GM23338 (cell line): Measurements from ENCODE around the gene MLLT10. TPM values are rescaled to one million over a fixed set of nuclear protein-coding genes. Genes with fewer than 3 reads are reported as not detected.

Experiments used
- ATAC-seq: fragments of 200-7000 bp; cut with Tn5 transposase; 3 replicates; pipeline ENCODE4 v1.9.1; 2020
- DNase-seq: peaks from one replicate; pipeline ENCODE4 v3.0.0-alpha.2; 2015; ENCODE audit warnings: low spot score
- H2AFZ ChIP-seq: fragments of 200-600 bp; sonication (generic); 2 replicates; pipeline ENCODE4 v1.8.0; 2016; ENCODE audit warnings: antibody characterized with exemption, mild to moderate bottlenecking, moderate library complexity
- H3F3A ChIP-seq: fragments of 200-600 bp; sonication (generic); replicated peaks from 2 replicates; pipeline ENCODE4 v1.8.0; 2017; ENCODE audit warnings: antibody characterized with exemption, mixed run types, low read depth
- H3K27ac ChIP-seq: fragments of 200-600 bp; sonication (generic); 2 replicates; pipeline ENCODE4 v1.6.1; 2016; ENCODE audit warnings: low read depth
- H3K27me3 ChIP-seq: fragments of 200-600 bp; sonication (generic); 2 replicates; pipeline ENCODE4 v1.8.0; 2016; ENCODE audit warnings: mild to moderate bottlenecking, mixed run types, moderate library complexity; ENCODE audit not compliant: insufficient read depth
- H3K36me3 ChIP-seq: fragments of 200-600 bp; sonication (generic); 2 replicates; pipeline ENCODE4 v1.8.0; 2016; ENCODE audit warnings: mild to moderate bottlenecking; ENCODE audit not compliant: insufficient read depth
- H3K4me1 ChIP-seq: fragments of 200-600 bp; sonication (generic); 2 replicates; pipeline ENCODE4 v1.8.0; 2016; ENCODE audit warnings: mild to moderate bottlenecking, moderate library complexity; ENCODE audit not compliant: insufficient read depth
- H3K4me2 ChIP-seq: fragments of 200-600 bp; sonication (generic); 2 replicates; pipeline ENCODE4 v1.7.1; 2017; ENCODE audit warnings: mixed run types
- H3K4me3 ChIP-seq: fragments of 200-600 bp; sonication (generic); 2 replicates; pipeline ENCODE4 v1.6.1; 2016; ENCODE audit warnings: mixed run types
- H3K79me2 ChIP-seq: fragments of 200-600 bp; sonication (generic); replicated peaks from 2 replicates; pipeline ENCODE4 v1.8.0; 2017; ENCODE audit warnings: mild to moderate bottlenecking; ENCODE audit not compliant: insufficient read depth
- H3K9me2 ChIP-seq: fragments of 200-600 bp; sonication (generic); 2 replicates; pipeline ENCODE4 v1.8.0; 2017; ENCODE audit not compliant: insufficient read depth
- H4K20me1 ChIP-seq: fragments of 200-600 bp; sonication (generic); replicated peaks from 2 replicates; pipeline ENCODE4 v1.8.0; 2017; ENCODE audit warnings: mild to moderate bottlenecking; ENCODE audit not compliant: insufficient read depth
- H3K27ac Mint-ChIP-seq: 2 replicates; pipeline ENCODE4 v1.8.0; 2020; ENCODE audit warnings: inconsistent platforms, mild to moderate bottlenecking, moderate library complexity, mixed read lengths
- H3K27me3 Mint-ChIP-seq: 3 replicates; pipeline ENCODE4 v1.8.0; 2022; ENCODE audit warnings: low read depth, mild to moderate bottlenecking, moderate library complexity, mixed read lengths, inconsistent platforms; ENCODE audit not compliant: insufficient read depth, poor library complexity
- H3K36me3 Mint-ChIP-seq: 3 replicates; pipeline ENCODE4 v1.8.0; 2021; ENCODE audit warnings: low read depth, mild to moderate bottlenecking, inconsistent platforms, moderate library complexity, mixed read lengths
- H3K4me1 Mint-ChIP-seq: 3 replicates; pipeline ENCODE4 v1.8.0; 2020; ENCODE audit warnings: mild to moderate bottlenecking, inconsistent platforms, mixed read lengths
- H3K4me3 Mint-ChIP-seq: 3 replicates; pipeline ENCODE4 v1.8.0; 2021; ENCODE audit warnings: moderate library complexity, mild to moderate bottlenecking, inconsistent platforms, mixed read lengths
- H3K9me3 Mint-ChIP-seq: 3 replicates; pipeline ENCODE4 v1.8.0; 2020; ENCODE audit warnings: moderate library complexity, mild to moderate bottlenecking, inconsistent platforms, mixed read lengths
- CREB1 ChIP-seq: fragments of 250-450 bp; sonication (Bioruptor Pico); IDR thresholded peaks from 2 replicates; pipeline ENCODE4 v1.5.0; 2020; ENCODE audit warnings: low read depth, mild to moderate bottlenecking, moderate library complexity
- EZH2 ChIP-seq: fragments of 200-600 bp; sonication (generic); IDR thresholded peaks from one replicate; pipeline ENCODE4 v1.8.0; 2017; ENCODE audit warnings: antibody characterized with exemption, mild to moderate bottlenecking, low read depth; ENCODE audit not compliant: unreplicated experiment
- EZH2phosphoT487 ChIP-seq: fragments of 200-600 bp; sonication (generic); IDR thresholded peaks from one replicate; pipeline ENCODE4 v1.8.1; 2018; ENCODE audit warnings: antibody characterized with exemption; ENCODE audit not compliant: unreplicated experiment
- NANOG ChIP-seq: IDR thresholded peaks from 2 replicates; pipeline ENCODE4 v1.6.1; 2016; ENCODE audit warnings: antibody characterized with exemption, borderline replicate concordance
- polyA plus RNA-seq: library from polyadenylated mRNA; unstranded; fragments of >200 nt; fragmentation: Nextera tagmentation; extraction: Ambion mirVana; gene quantifications from 2 replicates; pipeline ENCODE4 v1.2.1, GENCODE V29; 2016
- total RNA-seq: library from RNA; depleted of rRNA; stranded (reverse); fragments of >200 nt; shearing (Covaris generic); gene quantifications from 2 replicates; pipeline ENCODE4 v1.2.3, GENCODE V29; 2014
- TF ChIP-seq, protein P1 (sequence below): IDR thresholded peaks from 2 replicates; pipeline ENCODE4 v1.6.1; 2016; ENCODE audit warnings: antibody characterized with exemption
- TF ChIP-seq, protein P2 (sequence below): IDR thresholded peaks from one replicate; pipeline ENCODE4 v1.6.1; 2018; ENCODE audit warnings: antibody characterized with exemption; ENCODE audit not compliant: unreplicated experiment
- TF ChIP-seq, protein P3 (sequence below): fragments of 250-450 bp; sonication (Bioruptor Pico); IDR thresholded peaks from 2 replicates; pipeline ENCODE4 v1.5.0; 2020; ENCODE audit warnings: mild to moderate bottlenecking, moderate library complexity

MLLT10 gene
- total and polyA plus RNA-seq, 2 experiments from 2014 or later = 28.8 to 55.4 TPM

DNA sequence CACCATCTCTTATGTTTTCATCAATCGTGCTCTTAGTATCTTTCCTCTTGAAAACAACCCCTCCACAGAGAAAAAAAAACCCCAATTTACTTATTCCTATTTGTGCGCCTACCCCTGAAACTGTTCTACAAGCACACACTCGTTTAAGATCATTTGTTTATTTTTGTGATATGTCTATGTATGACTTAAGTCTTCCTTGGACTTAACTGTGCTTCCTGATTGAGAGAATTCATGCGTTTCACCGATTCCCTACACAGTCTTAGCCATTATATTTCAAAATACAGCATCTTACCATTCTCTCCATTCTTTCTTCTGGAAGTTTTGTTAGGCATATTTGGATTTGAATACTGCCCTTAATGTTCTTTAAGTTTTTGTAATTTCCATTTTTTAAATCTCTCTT lies 159.4 kb downstream of the MLLT10 start:
- Histone ChIP-seq H3F3A (no peaks in the 10 kb centered on the region), H3K9me2 (no peaks in the 10 kb centered on the region), H3K36me3 (no peaks in the 10 kb centered on the region), H3K4me3 (no peak overlapping the region), H2AFZ (no peak overlapping the region), H3K79me2 (peaks cover 32% of the 10 kb centered on the region), H3K27me3 (no peaks in the 10 kb centered on the region), H3K4me2 (no peak overlapping the region), H3K27ac (no peak overlapping the region), H3K4me1 (peaks cover 5% of the 10 kb centered on the region; the same call in 1 of the 2 replicates), H4K20me1 (no peaks in the 10 kb centered on the region)
- Mint-ChIP-seq H3K27ac (0 out of 2 replicates have a peak overlapping the region, but pooled peaks have one; percentile 7), H3K4me1 (peaks cover 22% of the 10 kb centered on the region), H3K27me3 (peaks cover 4% of the 10 kb centered on the region), H3K9me3 (no peaks in the 10 kb centered on the region), H3K36me3 (peaks cover 12% of the 10 kb centered on the region; the same call in 2 of the 3 replicates), H3K4me3 (no peak overlapping the region)
- no peak for DNase-seq
- TF ChIP-seq, protein P1, sequence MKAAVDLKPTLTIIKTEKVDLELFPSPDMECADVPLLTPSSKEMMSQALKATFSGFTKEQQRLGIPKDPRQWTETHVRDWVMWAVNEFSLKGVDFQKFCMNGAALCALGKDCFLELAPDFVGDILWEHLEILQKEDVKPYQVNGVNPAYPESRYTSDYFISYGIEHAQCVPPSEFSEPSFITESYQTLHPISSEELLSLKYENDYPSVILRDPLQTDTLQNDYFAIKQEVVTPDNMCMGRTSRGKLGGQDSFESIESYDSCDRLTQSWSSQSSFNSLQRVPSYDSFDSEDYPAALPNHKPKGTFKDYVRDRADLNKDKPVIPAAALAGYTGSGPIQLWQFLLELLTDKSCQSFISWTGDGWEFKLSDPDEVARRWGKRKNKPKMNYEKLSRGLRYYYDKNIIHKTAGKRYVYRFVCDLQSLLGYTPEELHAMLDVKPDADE = no peak
- TF ChIP-seq, protein P2, sequence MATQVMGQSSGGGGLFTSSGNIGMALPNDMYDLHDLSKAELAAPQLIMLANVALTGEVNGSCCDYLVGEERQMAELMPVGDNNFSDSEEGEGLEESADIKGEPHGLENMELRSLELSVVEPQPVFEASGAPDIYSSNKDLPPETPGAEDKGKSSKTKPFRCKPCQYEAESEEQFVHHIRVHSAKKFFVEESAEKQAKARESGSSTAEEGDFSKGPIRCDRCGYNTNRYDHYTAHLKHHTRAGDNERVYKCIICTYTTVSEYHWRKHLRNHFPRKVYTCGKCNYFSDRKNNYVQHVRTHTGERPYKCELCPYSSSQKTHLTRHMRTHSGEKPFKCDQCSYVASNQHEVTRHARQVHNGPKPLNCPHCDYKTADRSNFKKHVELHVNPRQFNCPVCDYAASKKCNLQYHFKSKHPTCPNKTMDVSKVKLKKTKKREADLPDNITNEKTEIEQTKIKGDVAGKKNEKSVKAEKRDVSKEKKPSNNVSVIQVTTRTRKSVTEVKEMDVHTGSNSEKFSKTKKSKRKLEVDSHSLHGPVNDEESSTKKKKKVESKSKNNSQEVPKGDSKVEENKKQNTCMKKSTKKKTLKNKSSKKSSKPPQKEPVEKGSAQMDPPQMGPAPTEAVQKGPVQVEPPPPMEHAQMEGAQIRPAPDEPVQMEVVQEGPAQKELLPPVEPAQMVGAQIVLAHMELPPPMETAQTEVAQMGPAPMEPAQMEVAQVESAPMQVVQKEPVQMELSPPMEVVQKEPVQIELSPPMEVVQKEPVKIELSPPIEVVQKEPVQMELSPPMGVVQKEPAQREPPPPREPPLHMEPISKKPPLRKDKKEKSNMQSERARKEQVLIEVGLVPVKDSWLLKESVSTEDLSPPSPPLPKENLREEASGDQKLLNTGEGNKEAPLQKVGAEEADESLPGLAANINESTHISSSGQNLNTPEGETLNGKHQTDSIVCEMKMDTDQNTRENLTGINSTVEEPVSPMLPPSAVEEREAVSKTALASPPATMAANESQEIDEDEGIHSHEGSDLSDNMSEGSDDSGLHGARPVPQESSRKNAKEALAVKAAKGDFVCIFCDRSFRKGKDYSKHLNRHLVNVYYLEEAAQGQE = no peak
- TF ChIP-seq NANOG (no peak), EZH2phosphoT487 (no peak), CREB1 (CRISPR knock-in tag) (no peak), EZH2 (no peak)
- TF ChIP-seq, protein P3, sequence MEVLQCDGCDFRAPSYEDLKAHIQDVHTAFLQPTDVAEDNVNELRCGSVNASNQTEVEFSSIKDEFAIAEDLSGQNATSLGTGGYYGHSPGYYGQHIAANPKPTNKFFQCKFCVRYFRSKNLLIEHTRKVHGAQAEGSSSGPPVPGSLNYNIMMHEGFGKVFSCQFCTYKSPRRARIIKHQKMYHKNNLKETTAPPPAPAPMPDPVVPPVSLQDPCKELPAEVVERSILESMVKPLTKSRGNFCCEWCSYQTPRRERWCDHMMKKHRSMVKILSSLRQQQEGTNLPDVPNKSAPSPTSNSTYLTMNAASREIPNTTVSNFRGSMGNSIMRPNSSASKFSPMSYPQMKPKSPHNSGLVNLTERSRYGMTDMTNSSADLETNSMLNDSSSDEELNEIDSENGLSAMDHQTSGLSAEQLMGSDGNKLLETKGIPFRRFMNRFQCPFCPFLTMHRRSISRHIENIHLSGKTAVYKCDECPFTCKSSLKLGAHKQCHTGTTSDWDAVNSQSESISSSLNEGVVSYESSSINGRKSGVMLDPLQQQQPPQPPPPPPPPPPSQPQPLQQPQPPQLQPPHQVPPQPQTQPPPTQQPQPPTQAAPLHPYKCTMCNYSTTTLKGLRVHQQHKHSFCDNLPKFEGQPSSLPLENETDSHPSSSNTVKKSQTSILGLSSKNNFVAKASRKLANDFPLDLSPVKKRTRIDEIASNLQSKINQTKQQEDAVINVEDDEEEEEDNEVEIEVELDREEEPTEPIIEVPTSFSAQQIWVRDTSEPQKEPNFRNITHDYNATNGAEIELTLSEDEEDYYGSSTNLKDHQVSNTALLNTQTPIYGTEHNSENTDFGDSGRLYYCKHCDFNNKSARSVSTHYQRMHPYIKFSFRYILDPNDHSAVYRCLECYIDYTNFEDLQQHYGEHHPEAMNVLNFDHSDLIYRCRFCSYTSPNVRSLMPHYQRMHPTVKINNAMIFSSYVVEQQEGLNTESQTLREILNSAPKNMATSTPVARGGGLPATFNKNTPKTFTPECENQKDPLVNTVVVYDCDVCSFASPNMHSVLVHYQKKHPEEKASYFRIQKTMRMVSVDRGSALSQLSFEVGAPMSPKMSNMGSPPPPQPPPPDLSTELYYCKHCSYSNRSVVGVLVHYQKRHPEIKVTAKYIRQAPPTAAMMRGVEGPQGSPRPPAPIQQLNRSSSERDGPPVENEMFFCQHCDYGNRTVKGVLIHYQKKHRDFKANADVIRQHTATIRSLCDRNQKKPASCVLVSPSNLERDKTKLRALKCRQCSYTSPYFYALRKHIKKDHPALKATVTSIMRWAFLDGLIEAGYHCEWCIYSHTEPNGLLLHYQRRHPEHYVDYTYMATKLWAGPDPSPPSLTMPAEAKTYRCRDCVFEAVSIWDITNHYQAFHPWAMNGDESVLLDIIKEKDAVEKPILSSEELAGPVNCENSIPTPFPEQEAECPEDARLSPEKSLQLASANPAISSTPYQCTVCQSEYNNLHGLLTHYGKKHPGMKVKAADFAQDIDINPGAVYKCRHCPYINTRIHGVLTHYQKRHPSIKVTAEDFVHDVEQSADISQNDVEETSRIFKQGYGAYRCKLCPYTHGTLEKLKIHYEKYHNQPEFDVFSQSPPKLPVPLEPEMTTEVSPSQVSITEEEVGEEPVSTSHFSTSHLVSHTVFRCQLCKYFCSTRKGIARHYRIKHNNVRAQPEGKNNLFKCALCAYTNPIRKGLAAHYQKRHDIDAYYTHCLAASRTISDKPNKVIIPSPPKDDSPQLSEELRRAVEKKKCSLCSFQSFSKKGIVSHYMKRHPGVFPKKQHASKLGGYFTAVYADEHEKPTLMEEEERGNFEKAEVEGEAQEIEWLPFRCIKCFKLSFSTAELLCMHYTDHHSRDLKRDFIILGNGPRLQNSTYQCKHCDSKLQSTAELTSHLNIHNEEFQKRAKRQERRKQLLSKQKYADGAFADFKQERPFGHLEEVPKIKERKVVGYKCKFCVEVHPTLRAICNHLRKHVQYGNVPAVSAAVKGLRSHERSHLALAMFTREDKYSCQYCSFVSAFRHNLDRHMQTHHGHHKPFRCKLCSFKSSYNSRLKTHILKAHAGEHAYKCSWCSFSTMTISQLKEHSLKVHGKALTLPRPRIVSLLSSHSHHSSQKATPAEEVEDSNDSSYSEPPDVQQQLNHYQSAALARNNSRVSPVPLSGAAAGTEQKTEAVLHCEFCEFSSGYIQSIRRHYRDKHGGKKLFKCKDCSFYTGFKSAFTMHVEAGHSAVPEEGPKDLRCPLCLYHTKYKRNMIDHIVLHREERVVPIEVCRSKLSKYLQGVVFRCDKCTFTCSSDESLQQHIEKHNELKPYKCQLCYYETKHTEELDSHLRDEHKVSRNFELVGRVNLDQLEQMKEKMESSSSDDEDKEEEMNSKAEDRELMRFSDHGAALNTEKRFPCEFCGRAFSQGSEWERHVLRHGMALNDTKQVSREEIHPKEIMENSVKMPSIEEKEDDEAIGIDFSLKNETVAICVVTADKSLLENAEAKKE (CRISPR knock-in tag) = no peak
- ATAC-seq = no peak
